Measurements from ENCODE around the gene MAP4K3. TPM values are rescaled to one million over a fixed set of nuclear protein-coding genes. Genes with fewer than 3 reads are reported as not detected.

MAP4K3 gene
- total and polyA plus RNA-seq, 2 donors (not counting 1 experiment from before 2014, with no cell fraction given), result 1.3 to 28.3 TPM

DNA sequence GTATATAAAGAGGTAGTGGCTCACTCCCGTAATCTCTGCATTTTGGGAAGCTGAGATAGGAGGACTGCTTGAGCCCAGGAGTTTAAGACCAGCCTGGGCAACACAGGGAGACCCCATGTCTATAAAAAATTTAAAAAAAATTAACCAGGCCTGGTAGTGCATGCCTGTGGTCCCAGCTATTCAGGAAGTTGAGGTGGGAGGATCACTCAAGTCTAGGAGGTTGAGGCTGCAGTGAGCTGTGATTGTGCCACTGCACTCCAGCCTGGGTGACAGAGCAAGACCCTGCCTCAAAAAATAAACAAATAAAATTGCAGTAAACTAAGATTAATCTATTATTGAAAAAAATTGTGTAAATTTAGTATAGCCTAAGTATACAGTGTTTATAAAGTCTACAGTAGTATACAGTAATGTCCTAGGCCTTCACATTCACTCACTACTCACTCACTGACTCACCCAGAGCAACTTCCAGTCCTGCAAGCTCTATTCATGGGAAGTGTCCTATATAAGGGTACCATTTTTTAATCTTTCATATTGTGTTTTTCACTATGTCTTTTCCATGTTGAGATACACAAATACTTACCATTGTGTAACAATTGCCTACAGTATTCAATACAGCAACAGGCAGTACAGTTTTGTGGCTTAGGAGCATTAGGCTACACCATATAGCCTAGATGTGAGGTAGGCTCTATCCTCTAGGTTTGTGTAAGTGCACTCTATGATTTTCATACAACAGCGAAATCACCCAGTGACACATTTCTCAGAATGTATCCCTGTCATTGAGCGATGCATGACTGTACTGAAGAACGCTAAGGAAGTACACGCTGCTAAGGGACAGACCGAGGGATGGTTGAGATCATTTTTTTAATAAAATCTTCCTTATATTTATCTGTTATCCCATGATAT is 10.4 kb upstream of the MAP4K3 start:
- Mint-ChIP-seq H3K27ac (no peak overlapping the region), H3K9me3 (ENCODE audit: insufficient read depth) (peaks cover 5% of the 10 kb centered on the region), H3K4me3 (no peak overlapping the region), H3K27me3 (no peaks in the 10 kb centered on the region), H3K4me1 (no peaks in the 10 kb centered on the region)
- no peaks in the 10 kb centered on the region for H3K36me3 ChIP-seq (replicated peaks in 1 of 2; ENCODE audit: control extremely low read depth in 1 of 2, control insufficient read depth in 1 of 2, extremely low read depth in 1 of 2, insufficient read depth in 2 of 2, low read length in 1 of 2)
- no peak overlapping the region for H3K4me2 ChIP-seq (replicated peaks; ENCODE audit: low read depth, low read length, poor library complexity, severe bottlenecking)
- ChIA-PET CTCF (interaction anchor here (1.1 kb wide), 1 partner anchor 68 kb away, joined by 3 read pairs; no protein-coding TSS in a partner anchor), POLR2A (no interaction called here)
- no peak overlapping the region for H3K27ac ChIP-seq (ENCODE audit: low read length in 2 of 2)
- no peaks in the 10 kb centered on the region for H3K4me1 ChIP-seq (ENCODE audit: control insufficient read depth in 2 of 2, insufficient read depth in 2 of 2, low read length in 2 of 2)
- intact Hi-C loops (cut with micrococcal nuclease), result no loop called here
- no peak for ATAC-seq (ENCODE audit: low read depth)
- no peaks in the 10 kb centered on the region for H4K20me1 ChIP-seq (ENCODE audit: control insufficient read depth, insufficient read depth, low read length, poor library complexity, severe bottlenecking)
- DNase-seq, result no peak
- no peaks in the 10 kb centered on the region for H3K79me2 ChIP-seq (ENCODE audit: control insufficient read depth, insufficient read depth, low read length)
- H3K9ac ChIP-seq (ENCODE audit: low read length), result no peak overlapping the region
- WGBS (ENCODE audit: insufficient coverage), result no CpG with 5 or more reads among the region's 6 CpGs
- H3K27me3 ChIP-seq (replicated peaks in 1 of 4; ENCODE audit: control extremely low read depth in 1 of 4, control insufficient read depth in 3 of 4, insufficient read depth in 4 of 4, low read length in 3 of 4), result no peaks in the 10 kb centered on the region
- H3K4me3 ChIP-seq (ENCODE audit: control extremely low read depth in 1 of 5, extremely low read depth in 1 of 5, insufficient read depth in 1 of 5, low read depth in 2 of 5, low read length in 4 of 5), result no peak overlapping the region
- no peak overlapping the region for H2AFZ ChIP-seq (ENCODE audit: insufficient read depth, low read depth, low read length, poor library complexity, severe bottlenecking)
- TF ChIP-seq, protein P1, sequence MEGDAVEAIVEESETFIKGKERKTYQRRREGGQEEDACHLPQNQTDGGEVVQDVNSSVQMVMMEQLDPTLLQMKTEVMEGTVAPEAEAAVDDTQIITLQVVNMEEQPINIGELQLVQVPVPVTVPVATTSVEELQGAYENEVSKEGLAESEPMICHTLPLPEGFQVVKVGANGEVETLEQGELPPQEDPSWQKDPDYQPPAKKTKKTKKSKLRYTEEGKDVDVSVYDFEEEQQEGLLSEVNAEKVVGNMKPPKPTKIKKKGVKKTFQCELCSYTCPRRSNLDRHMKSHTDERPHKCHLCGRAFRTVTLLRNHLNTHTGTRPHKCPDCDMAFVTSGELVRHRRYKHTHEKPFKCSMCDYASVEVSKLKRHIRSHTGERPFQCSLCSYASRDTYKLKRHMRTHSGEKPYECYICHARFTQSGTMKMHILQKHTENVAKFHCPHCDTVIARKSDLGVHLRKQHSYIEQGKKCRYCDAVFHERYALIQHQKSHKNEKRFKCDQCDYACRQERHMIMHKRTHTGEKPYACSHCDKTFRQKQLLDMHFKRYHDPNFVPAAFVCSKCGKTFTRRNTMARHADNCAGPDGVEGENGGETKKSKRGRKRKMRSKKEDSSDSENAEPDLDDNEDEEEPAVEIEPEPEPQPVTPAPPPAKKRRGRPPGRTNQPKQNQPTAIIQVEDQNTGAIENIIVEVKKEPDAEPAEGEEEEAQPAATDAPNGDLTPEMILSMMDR (IDR thresholded peaks at IDR 0.05), result no peak
- TF ChIP-seq EZH2 (IDR thresholded peaks at IDR 0.05; ENCODE audit: borderline replicate concordance, insufficient read depth, low read depth, low read length, poor library complexity, severe bottlenecking), result no peak
- peaks cover 0 to 6% (median 4%) of the 10 kb centered on the region in 3 donors for H3K9me3 ChIP-seq (ENCODE audit: control extremely low read depth in 1 of 3, control insufficient read depth in 2 of 3, insufficient read depth in 1 of 3, low read length in 2 of 3)

DNA sequence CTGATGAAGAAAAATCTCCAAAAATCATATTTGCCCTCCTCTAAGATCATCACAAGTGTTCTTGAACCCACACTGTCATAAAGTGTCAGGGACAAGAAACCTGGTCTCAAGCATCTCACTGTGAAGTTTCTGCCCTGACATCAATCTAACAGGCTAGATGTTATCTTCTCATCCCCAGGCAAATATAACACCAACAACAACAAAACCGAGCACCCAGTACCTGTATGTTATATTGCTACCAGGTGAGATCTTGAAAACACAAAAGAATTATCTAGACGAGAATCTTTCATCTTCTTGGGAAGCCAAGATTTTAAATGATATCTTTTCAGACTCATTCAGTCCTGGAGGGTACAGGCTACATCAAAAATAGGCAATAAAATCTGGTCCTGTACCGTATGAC is 8.8 kb upstream of the MAP4K3 start:
- POLR2A ChIA-PET, result no interaction called here
- peaks cover 8% of the 10 kb centered on the region for H3K9me3 Mint-ChIP-seq (ENCODE audit: insufficient read depth)
- Histone ChIP-seq H3K79me2 (ENCODE audit: control insufficient read depth, insufficient read depth, low read length) (no peaks in the 10 kb centered on the region), H3K9ac (ENCODE audit: low read length) (no peak overlapping the region), H3K36me3 (replicated peaks in 1 of 2; ENCODE audit: control extremely low read depth in 1 of 2, control insufficient read depth in 1 of 2, extremely low read depth in 1 of 2, insufficient read depth in 2 of 2, low read length in 1 of 2) (no peaks in the 10 kb centered on the region), H3K4me1 (ENCODE audit: control insufficient read depth in 2 of 2, insufficient read depth in 2 of 2, low read length in 2 of 2) (no peaks in the 10 kb centered on the region), H3K9me3 (ENCODE audit: control extremely low read depth in 1 of 3, control insufficient read depth in 2 of 3, insufficient read depth in 1 of 3, low read length in 2 of 3) (peaks cover 2 to 8% (median 6%) of the 10 kb centered on the region in 3 donors), H3K4me3 (ENCODE audit: control extremely low read depth in 1 of 5, extremely low read depth in 1 of 5, insufficient read depth in 1 of 5, low read depth in 2 of 5, low read length in 4 of 5) (no peak overlapping the region), H4K20me1 (ENCODE audit: control insufficient read depth, insufficient read depth, low read length, poor library complexity, severe bottlenecking) (no peaks in the 10 kb centered on the region), H2AFZ (ENCODE audit: insufficient read depth, low read depth, low read length, poor library complexity, severe bottlenecking) (no peak overlapping the region), H3K4me2 (replicated peaks; ENCODE audit: low read depth, low read length, poor library complexity, severe bottlenecking) (no peak overlapping the region), H3K27ac (ENCODE audit: low read length in 2 of 2) (no peak overlapping the region), H3K27me3 (replicated peaks in 1 of 4; ENCODE audit: control extremely low read depth in 1 of 4, control insufficient read depth in 3 of 4, insufficient read depth in 4 of 4, low read length in 3 of 4) (no peaks in the 10 kb centered on the region)
- CTCF ChIA-PET, result interaction anchor here (0.6 kb wide), 1 partner anchor 390 kb away, joined by 3 read pairs; no protein-coding TSS in a partner anchor
- TF ChIP-seq, protein P1 (IDR thresholded peaks at IDR 0.05), result no peak
- no peak for TF ChIP-seq EZH2 (IDR thresholded peaks at IDR 0.05; ENCODE audit: borderline replicate concordance, insufficient read depth, low read depth, low read length, poor library complexity, severe bottlenecking)
- H3K27me3 Mint-ChIP-seq, result no peaks in the 10 kb centered on the region
- H3K4me3 Mint-ChIP-seq, result no peak overlapping the region
- no peak for ATAC-seq (ENCODE audit: low read depth)
- H3K27ac Mint-ChIP-seq, result no peak overlapping the region
- WGBS (ENCODE audit: insufficient coverage), result no CpG with 5 or more reads among the region's 3 CpGs
- DNase-seq, result no peak
- intact Hi-C loops (cut with micrococcal nuclease), result no loop called here
- H3K4me1 Mint-ChIP-seq, result no peaks in the 10 kb centered on the region

All from B cell (primary cell).